ENCODE data around the gene HAND2.

The HAND2 gene

GRCh38 chr4:173520921-173521466, 9.0 kb downstream of the HAND2 start:
- no peak for TF ChIP-seq SPI1 (IDR thresholded peaks at IDR 0.05; ENCODE audit: borderline replicate concordance, low read depth)
- TF ChIP-seq GABPA (IDR thresholded peaks at IDR 0.05; ENCODE audit: low read depth), result no peak
- TF ChIP-seq REST (IDR thresholded peaks at IDR 0.05; ENCODE audit: insufficient replicate concordance, low read depth), result no peak
- no peak for TF ChIP-seq POLR2AphosphoS5 (IDR thresholded peaks at IDR 0.05; ENCODE audit: low read depth)
- no peak for TF ChIP-seq CTCF (IDR thresholded peaks at IDR 0.05; ENCODE audit: insufficient read depth, low read length)
- H3K27ac ChIP-seq (replicated peaks), result no peak overlapping the region
- no peak overlapping the region for H3K4me3 ChIP-seq (replicated peaks; ENCODE audit: insufficient read depth, low read length)
- peaks cover 98% of the 10 kb centered on the region for H3K27me3 ChIP-seq (ENCODE audit: insufficient read depth, poor library complexity, severe bottlenecking)
- no peak for DNase-seq (ENCODE audit: low read depth in 1 of 2, low spot score in 1 of 2)

GRCh38 chr4:173519111-173520101, 10.6 kb downstream of the HAND2 start:
- Histone ChIP-seq H3K27me3 (ENCODE audit: insufficient read depth, poor library complexity, severe bottlenecking) (peaks cover 99% of the 10 kb centered on the region), H3K27ac (replicated peaks) (no peak overlapping the region), H3K4me3 (replicated peaks; ENCODE audit: insufficient read depth, low read length) (no peak overlapping the region)
- no peak for DNase-seq (ENCODE audit: low read depth in 1 of 2, low spot score in 1 of 2)
- TF ChIP-seq SPI1 (IDR thresholded peaks at IDR 0.05; ENCODE audit: borderline replicate concordance, low read depth) (no peak), GABPA (IDR thresholded peaks at IDR 0.05; ENCODE audit: low read depth) (no peak), REST (IDR thresholded peaks at IDR 0.05; ENCODE audit: insufficient replicate concordance, low read depth) (no peak), POLR2AphosphoS5 (IDR thresholded peaks at IDR 0.05; ENCODE audit: low read depth) (no peak), CTCF (IDR thresholded peaks at IDR 0.05; ENCODE audit: insufficient read depth, low read length) (no peak)

GRCh38 chr4:173518425-173519102, 11.5 kb downstream of the HAND2 start:
- H3K27ac ChIP-seq (replicated peaks), result no peak overlapping the region
- no peak overlapping the region for H3K4me3 ChIP-seq (replicated peaks; ENCODE audit: insufficient read depth, low read length)
- TF ChIP-seq GABPA (IDR thresholded peaks at IDR 0.05; ENCODE audit: low read depth) (no peak), POLR2AphosphoS5 (IDR thresholded peaks at IDR 0.05; ENCODE audit: low read depth) (no peak), REST (IDR thresholded peaks at IDR 0.05; ENCODE audit: insufficient replicate concordance, low read depth) (no peak), SPI1 (IDR thresholded peaks at IDR 0.05; ENCODE audit: borderline replicate concordance, low read depth) (no peak), CTCF (IDR thresholded peaks at IDR 0.05; ENCODE audit: insufficient read depth, low read length) (no peak)
- DNase-seq (ENCODE audit: low read depth in 1 of 2, low spot score in 1 of 2), result no peak
- peaks cover 96% of the 10 kb centered on the region for H3K27me3 ChIP-seq (ENCODE audit: insufficient read depth, poor library complexity, severe bottlenecking)

Measured in HL-60 (cell line).